SU-DHL-6 (cell line): ENCODE data around the gene CLMN.

Experiments used
- H2AFZ ChIP-seq: fragments of 200-600 bp; sonication (generic); 2 replicates; pipeline ENCODE4 v1.6.1; 2014; ENCODE audit warnings: low read depth, mild to moderate bottlenecking, moderate library complexity, mixed read lengths, antibody characterized with exemption, low read length; ENCODE audit not compliant: severe bottlenecking
- H3F3A ChIP-seq: fragments of 200-600 bp; shearing (Covaris generic); 2 replicates; pipeline ENCODE4 v1.6.0; 2016; ENCODE audit warnings: antibody characterized with exemption, mild to moderate bottlenecking; ENCODE audit not compliant: insufficient read depth
- H3K27ac ChIP-seq: fragments of 200-600 bp; sonication (generic); 2 replicates; pipeline ENCODE4 v1.5.1; 2016; ENCODE audit warnings: low read depth, mild to moderate bottlenecking, low read length, moderate library complexity, mixed read lengths
- H3K27me3 ChIP-seq: fragments of 200-600 bp; sonication (generic), shearing (Covaris generic); 2 replicates; pipeline ENCODE4 v1.6.0; 2014; ENCODE audit warnings: mild to moderate bottlenecking, low read length
- H3K36me3 ChIP-seq: fragments of 200-600 bp; sonication (generic); 2 replicates; pipeline ENCODE4 v1.6.1; 2014; ENCODE audit warnings: mild to moderate bottlenecking, low read length, mixed read lengths
- H3K4me2 ChIP-seq: fragments of 300-600, 200-600 bp; shearing (Covaris generic), sonication (generic); 2 replicates; pipeline ENCODE4 v1.6.0; 2014; ENCODE audit warnings: low read length, low read depth, mild to moderate bottlenecking; ENCODE audit not compliant: poor library complexity, severe bottlenecking
- H3K4me3 ChIP-seq: fragments of 200-600 bp; sonication (generic); 2 replicates; pipeline ENCODE4 v1.5.1; 2014; ENCODE audit warnings: antibody characterized with exemption, low read length, mild to moderate bottlenecking, mixed read lengths; ENCODE audit not compliant: insufficient read depth, poor library complexity, severe bottlenecking
- H3K79me2 ChIP-seq: fragments of 200-600 bp; sonication (generic); 2 replicates; pipeline ENCODE4 v1.6.1; 2014; ENCODE audit warnings: mild to moderate bottlenecking, low read length, moderate library complexity; ENCODE audit not compliant: insufficient read depth
- H3K9ac ChIP-seq: fragments of 200-600 bp; sonication (generic); 2 replicates; pipeline ENCODE4 v1.7.0; 2014; ENCODE audit warnings: mild to moderate bottlenecking, low read length
- H3K9me2 ChIP-seq: fragments of 200-600 bp; sonication (generic); replicated peaks from 2 replicates; pipeline ENCODE4 v1.6.1; 2014; ENCODE audit warnings: low read length; ENCODE audit not compliant: insufficient read depth
- H3K9me3 ChIP-seq: fragments of 200-600 bp; sonication (generic); 2 replicates; pipeline ENCODE4 v1.6.1; 2014; ENCODE audit warnings: low read length, mixed read lengths; ENCODE audit not compliant: insufficient read depth
- H4K20me1 ChIP-seq: fragments of 200-600 bp; sonication (generic); 2 replicates; pipeline ENCODE4 v1.6.1; 2014; ENCODE audit warnings: low read depth, mild to moderate bottlenecking, antibody characterized with exemption, low read length, moderate library complexity, mixed read lengths
- EZH2phosphoT487 ChIP-seq: fragments of 200-600 bp; sonication (generic), shearing (Covaris generic); conservative IDR thresholded peaks from 2 replicates; pipeline ENCODE4 v1.6.1; 2018; ENCODE audit warnings: mild to moderate bottlenecking, antibody characterized with exemption, low read length, moderate library complexity, mixed read lengths
- TF ChIP-seq, protein P1 (sequence below): fragments of 200-600 bp; sonication (generic); IDR thresholded peaks from one replicate; pipeline ENCODE4 v1.5.1; 2017; ENCODE audit warnings: antibody characterized with exemption, mild to moderate bottlenecking, low read length, moderate library complexity; ENCODE audit not compliant: insufficient read depth, poor library complexity, severe bottlenecking

Gene CLMN

DNA sequence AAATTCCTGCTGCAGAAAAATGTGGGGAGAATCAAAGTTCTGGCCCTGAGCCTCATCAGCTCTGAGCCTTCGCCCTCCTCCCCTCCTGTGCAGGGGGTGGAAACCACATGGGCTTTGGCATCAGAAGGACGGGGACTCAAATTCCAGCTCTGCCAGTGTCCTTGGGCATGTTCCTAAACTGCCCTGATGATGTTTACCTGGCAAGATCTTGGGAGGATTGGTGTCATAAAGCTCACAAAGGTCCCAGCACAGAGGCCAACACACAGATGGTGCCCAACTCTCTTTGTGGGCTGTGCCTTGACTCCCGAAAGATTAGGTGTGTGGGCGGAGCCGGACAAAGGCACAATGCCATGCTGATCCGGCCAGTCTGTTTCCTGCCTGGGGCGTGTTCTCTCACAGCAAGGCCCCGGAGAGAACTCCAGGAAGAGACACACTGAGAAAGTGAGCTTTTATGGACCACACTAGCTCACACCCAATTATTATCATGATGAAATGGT lies 20.5 kb upstream of the CLMN start:
- Histone ChIP-seq H3K9me2 (no peaks in the 10 kb centered on the region), H3K4me3 (no peak overlapping the region), H3K9ac (no peak overlapping the region), H3K27ac (no peak overlapping the region), H3K36me3 (no peaks in the 10 kb centered on the region), H3K4me2 (no peak overlapping the region), H3K9me3 (no peaks in the 10 kb centered on the region), H2AFZ (no peak overlapping the region), H3F3A (no peaks in the 10 kb centered on the region), H3K27me3 (0 out of 2 replicates have a peak, but pooled peaks cover 3% of the 10 kb centered on the region), H3K79me2 (no peaks in the 10 kb centered on the region), H4K20me1 (no peaks in the 10 kb centered on the region)
- no peak for TF ChIP-seq EZH2phosphoT487
- TF ChIP-seq, protein P1, sequence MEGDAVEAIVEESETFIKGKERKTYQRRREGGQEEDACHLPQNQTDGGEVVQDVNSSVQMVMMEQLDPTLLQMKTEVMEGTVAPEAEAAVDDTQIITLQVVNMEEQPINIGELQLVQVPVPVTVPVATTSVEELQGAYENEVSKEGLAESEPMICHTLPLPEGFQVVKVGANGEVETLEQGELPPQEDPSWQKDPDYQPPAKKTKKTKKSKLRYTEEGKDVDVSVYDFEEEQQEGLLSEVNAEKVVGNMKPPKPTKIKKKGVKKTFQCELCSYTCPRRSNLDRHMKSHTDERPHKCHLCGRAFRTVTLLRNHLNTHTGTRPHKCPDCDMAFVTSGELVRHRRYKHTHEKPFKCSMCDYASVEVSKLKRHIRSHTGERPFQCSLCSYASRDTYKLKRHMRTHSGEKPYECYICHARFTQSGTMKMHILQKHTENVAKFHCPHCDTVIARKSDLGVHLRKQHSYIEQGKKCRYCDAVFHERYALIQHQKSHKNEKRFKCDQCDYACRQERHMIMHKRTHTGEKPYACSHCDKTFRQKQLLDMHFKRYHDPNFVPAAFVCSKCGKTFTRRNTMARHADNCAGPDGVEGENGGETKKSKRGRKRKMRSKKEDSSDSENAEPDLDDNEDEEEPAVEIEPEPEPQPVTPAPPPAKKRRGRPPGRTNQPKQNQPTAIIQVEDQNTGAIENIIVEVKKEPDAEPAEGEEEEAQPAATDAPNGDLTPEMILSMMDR = no peak

DNA sequence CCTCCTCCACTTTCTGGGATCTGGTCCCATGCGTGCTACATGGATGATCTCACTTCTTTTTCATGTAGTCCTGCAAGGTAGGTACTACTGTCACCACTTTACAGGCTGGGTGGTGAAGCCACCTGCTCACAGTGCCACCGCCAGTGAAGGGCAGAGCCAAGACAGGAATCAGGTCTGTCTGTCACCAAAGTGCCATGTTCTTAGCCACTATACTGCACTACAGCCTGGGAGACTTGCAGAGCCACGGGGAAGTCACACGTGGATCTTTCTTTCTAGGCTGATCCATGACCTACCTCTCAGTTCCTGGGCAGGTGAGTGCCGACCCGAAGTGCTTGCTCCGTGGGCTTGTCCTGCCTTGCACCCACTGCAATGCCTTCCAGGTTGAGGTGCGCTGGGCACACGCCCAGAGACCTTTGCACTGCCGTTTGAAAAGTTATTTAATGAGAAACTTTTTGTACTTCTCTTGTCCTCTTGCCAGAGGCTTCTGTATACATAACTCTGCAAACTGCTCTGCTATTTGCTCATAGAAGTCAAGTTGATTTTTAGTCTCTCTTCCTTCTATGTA lies 19.7 kb upstream of the CLMN start:
- Histone ChIP-seq H3K9me2 (no peaks in the 10 kb centered on the region), H3K79me2 (no peaks in the 10 kb centered on the region), H3F3A (no peaks in the 10 kb centered on the region), H3K27me3 (0 out of 2 replicates have a peak, but pooled peaks cover 3% of the 10 kb centered on the region), H2AFZ (no peak overlapping the region), H3K27ac (no peak overlapping the region), H3K36me3 (no peaks in the 10 kb centered on the region), H3K4me2 (no peak overlapping the region), H3K9ac (no peak overlapping the region), H3K4me3 (no peak overlapping the region), H3K9me3 (no peaks in the 10 kb centered on the region), H4K20me1 (no peaks in the 10 kb centered on the region)
- no peak for TF ChIP-seq EZH2phosphoT487
- TF ChIP-seq, protein P1 = no peak

DNA sequence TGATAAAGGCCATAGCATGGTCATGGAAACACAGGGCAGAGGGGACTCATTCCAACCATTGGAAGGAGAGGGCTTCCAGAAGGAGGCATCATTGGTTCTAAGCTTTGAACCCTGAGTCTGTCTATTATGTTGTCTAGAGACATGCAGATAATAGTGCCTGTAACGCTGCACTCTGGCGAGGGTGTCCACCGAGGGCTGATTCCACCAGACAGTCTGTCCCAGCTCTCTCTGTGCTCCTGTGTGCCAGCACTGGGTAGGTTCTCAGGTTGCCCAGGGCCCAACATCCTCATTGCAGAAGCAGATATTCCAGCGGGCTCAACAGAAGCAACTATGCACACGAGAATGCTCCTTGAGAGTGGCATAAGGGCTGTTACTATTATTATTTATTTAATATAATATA lies 18.7 kb upstream of the CLMN start:
- no peaks in the 10 kb centered on the region for H4K20me1 ChIP-seq
- H3K79me2 ChIP-seq = no peaks in the 10 kb centered on the region
- no peak overlapping the region for H3K27ac ChIP-seq
- no peak overlapping the region for H3K4me2 ChIP-seq
- no peak overlapping the region for H2AFZ ChIP-seq
- H3K9me2 ChIP-seq = no peaks in the 10 kb centered on the region
- 0 out of 2 replicates have a peak, but pooled peaks cover 3% of the 10 kb centered on the region for H3K27me3 ChIP-seq
- H3K9ac ChIP-seq = no peak overlapping the region
- no peaks in the 10 kb centered on the region for H3F3A ChIP-seq
- no peak overlapping the region for H3K4me3 ChIP-seq
- no peaks in the 10 kb centered on the region for H3K9me3 ChIP-seq
- TF ChIP-seq EZH2phosphoT487 = no peak
- TF ChIP-seq, protein P1 = no peak
- H3K36me3 ChIP-seq = no peaks in the 10 kb centered on the region
